Eye (tissue), 1 donor: Measurements from ENCODE around the gene REEP3.

Experiments used
- DNase-seq: peaks from one replicate; pipeline ENCODE4 v3.0.0-alpha.2; 2015

Gene REEP3

DNA sequence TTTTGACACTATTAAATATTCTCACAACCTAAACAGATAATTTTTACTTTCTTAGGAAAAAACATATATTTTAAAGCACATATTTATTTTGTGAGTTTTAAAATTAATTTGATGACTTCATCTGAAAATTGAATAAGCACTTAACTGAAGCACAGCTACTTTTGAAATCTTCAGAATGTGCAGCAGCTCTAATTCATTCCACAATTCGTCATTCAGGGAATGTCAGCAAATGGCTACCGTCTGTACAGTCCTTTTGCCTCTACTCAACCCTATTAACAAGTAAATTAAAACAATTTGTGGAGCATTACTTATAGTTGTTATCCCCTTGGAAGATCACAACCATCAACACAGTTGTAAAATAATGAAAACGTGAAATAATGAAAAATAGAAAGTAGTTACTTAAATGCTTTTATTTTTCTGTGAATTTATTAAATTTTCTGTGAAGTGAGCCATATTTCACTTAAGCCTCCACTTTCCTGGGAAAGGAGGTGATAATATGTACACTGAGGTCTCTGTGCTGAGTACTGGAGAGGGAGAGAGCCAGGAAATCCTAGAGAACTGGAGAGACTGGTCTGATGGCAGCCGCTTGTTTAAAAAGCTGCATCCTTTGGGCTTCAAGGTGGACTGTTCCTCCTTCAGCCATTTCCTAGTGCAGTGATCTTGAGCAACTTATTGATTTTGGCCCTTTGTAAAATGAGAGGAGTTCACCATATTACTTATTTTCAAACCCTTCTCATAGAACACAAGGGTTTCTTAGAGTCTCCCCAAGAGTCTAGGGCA is 70.6 kb downstream of the REEP3 start:
- DNase-seq: no peak

DNA sequence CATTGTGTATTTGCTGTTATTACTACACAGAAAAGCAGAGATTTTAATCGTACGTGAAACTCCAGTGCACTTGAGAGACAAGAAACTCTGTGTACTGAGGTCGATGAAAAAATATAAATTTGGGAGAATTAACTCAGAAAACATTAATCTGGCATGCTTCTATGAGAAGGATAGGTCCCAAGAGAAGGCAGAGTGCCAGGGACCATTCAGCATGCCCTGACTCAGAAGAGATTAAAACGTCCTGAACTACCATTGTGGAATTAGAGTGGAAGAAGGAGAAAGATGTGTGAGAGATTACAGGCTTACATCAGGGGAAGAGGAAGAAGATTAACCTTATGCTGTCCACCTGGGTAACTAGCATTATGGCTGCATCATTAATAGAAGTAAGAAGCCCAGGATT is 72.4 kb downstream of the REEP3 start:
- no peak for DNase-seq

DNA sequence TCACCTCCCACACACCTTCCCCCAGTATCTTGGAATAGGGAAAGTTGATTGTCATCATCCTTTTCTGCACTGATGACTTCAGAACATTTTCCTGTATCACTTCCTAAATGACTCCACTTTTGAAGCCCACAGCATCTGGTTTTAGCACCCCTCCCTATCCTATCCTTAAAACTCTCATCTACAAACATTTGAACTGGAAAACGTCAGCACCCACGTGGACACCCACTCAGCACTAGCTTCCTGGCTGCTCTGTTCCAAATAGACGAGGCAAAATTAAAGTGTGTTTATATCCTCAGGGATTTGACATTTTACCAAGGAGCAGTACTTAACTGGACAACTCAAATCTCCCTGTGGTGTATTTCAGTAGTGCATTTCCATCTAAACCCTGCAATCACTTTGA is 73.9 kb downstream of the REEP3 start:
- no peak for DNase-seq

DNA sequence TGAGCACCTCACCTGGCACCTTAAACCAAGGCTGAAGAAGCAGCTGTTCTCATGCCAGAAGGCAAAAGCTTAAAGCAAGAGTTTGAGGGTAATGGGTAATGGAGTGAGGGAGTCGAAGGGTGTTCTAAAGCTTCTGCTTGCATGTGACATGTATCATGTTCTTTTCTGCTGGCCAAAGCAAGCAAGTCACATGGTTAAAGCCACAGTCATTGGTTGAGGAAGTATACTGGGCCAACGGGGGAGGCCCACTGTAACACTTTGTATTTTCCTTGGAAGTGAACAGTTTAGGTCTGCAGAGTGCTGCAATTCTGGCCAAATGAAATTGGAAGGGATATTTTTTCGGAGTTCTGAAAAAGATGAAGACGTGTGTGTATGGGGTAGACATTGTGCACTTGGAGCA is 75.7 kb downstream of the REEP3 start:
- DNase-seq: no peak

DNA sequence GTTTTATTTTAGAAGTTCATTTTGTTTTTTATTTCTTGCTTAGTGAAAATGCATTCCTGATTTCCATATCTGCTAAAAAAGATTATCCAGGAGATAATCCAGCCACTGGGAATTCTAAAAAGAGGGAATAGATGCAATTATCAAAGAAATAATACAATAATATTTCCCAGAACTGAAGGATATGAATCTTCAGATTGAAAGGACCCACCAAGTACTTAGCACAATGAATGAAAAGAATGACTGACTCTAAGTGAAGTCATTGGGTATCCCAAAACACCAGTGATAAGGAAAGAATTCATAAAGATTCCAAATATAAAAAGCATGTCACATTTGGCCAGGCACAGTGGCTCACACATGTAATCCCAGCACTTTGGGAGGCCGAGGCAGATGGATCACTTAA is 79.3 kb downstream of the REEP3 start:
- DNase-seq: no peak

DNA sequence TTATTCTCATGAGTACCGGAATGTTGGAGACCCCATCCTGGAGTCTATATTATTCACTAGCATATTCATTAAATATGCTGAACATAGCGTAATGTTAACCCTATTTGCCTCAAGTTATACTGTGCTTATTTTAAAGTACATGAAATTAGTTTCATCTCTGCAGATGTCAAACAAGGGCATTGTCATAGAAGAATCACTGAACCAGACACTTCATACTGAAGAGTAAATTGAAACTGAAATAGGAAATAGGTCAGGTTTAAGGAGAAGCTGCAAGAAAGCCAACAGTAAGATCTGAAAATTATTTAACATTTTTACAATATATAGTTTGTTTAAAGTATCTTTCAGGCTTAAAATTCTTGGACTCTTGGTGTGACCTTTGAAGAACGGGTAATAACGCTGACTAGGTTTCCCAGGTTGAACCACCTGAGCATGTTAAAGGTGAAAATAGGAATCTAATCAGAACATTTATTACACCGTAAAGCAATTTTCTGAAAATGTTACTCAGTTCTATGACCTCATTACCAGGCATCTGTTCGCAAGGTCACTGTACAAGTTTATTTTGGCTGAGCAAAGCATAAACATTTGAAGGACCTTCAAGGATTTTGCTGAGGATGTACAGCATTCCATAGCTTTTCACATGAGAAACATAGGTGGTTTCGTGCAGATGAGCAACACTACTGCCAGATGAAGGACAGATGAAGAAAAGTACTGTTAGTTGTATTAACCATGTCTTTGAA is 82.7 kb downstream of the REEP3 start:
- no peak for DNase-seq

DNA sequence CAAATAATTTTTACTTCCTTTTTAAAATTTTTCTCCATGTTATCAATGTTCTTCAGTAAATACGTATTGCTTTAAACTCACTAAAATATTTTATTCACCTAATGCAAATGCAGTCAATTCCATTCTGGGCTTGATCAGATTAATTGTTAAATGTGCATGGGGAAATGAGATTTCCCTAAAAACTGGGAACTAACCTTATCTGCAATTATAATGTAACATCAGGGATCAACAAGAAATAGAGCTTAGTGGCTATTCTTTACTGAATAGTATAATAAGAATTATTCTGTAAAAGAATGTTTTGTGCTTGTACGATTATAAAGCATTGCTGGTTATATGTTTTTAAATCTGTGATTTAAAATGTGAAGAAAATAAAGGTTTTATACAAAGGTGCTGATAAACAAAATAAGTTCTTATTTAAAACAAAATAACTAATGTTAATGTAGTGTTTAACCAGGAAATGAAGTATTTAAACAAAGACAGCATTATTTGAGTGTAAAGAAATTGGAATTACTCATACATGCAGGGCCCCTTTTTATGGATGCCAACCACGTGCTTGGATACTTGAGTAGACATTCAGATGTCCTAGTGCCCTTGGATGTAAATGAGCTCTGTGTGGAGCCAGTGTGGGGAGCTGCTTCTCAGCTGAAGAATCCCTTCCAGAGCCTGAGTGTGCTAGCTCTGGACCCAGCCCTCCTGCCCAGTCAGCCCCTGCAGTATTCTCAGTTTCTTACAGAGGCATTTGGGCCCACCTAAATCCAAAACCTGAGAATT is 84.2 kb downstream of the REEP3 start:
- DNase-seq: no peak

DNA sequence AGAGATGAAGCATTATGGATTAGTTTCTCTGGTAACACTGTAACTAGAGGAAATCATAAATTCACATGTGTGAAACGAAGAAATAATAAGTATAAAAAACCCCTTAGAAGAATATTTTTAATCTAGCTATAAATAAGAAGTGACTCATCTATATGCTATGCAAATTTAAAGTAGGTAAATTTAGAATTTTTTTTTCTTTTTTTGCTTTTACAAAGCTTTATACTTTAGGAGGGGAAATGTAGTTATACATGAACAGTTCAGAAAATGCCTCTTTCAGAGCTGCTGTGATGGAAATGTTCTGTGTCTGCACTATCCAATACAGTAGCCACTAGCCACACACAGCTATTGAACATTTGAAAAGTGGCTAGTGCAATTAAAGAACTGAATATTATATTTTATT is 87.3 kb downstream of the REEP3 start:
- no peak for DNase-seq

DNA sequence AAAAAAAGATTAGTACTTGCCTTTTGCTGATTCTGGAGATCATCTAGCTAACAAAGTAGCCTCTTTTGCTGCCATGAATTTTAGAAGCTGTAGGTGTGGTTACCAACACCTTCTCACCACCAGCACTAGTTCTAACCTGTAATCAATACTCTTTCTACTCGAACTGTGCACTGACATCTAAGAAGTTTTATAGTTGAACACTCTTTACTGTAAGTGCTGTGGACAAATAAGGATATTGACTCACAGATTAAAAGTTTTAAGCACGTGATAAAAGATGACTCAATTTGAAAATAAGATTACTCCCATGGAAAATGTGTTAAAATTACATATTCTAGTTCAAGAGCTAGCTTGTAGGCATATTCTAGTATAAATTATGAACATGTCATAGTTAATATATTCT is 89.9 kb downstream of the REEP3 start:
- DNase-seq: no peak

DNA sequence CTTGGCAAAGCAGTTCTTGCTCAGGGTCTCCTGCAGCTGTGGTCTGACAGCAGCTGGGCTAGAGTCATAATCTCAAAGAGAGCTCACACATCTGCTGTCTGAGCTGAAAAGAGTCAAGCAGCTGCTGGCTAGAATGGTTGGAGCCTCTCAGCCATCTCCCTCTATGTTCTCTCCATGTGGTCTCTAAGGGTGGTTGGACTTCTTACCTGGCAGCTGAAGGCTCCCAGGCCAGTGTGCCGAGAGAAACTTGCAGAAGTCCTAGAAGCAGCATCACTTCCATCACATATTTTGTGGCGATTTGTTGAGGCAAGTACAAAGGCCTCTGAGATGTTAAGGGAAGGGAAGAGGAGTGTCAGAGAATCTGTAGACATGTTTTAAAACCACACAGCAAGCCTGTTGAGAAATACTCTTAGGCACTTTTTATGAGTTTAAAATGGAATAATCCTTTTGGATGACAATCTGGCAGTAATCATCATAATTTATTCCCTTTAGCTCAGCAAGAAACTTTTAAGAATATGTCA is 93.2 kb downstream of the REEP3 start:
- peak; percentile 48 for DNase-seq

DNA sequence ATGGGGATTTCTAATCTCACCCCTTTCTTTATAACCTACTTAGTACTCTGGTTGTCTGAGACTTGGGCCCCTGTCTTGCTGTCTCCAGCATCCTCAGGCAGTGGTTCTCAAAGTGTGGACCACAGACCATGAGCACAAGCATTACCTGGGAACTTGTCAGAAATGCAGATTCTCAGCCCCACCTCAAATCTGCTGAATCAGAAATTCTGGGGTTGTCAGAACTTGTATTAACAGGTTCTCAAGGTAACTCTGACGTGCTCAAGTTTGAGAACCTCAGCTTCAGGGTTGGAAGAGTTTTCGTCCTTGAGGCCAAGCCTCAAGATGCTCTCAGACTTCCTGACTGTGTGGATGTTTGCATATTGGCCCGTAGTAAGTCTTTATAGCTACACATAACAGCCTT is 97.4 kb downstream of the REEP3 start:
- DNase-seq: no peak

DNA sequence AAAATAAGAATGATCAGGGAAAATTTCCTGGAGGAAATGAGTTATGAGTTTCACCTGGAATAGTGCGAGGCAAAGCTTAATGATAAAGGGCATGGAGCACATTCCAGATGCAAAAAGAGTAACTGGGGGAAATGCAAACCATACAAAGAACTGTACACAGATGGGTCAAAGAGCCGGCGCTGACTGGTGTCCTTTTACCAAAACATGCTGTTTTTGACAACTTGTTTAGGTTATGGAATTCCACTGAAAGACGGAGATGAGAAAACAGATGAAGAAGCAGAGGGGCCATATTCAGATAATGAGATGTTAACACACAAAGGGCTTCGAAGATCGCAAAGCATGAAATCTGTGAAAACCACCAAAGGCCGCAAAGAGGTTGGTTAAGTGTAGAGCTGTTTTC is 98.2 kb downstream of the REEP3 start:
- no peak for DNase-seq

DNA sequence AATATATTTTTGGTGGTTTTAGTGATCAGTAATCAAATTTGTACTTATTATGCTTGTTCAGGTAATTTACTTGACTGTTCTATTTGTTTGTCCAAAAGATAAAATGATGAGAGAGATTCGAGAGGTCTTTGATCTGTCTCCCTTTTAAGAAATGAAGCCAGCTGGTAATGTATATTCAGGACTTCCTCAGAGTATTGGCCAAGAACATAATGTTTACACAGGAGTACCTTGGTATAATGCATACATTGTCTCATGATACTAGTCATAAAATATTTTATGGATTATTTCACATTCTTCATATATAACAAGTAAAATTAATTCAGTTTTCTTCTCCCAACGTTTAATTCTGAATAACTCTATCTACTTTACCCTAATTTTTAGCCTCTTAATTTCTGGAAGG is 100.9 kb downstream of the REEP3 start:
- DNase-seq: no peak

DNA sequence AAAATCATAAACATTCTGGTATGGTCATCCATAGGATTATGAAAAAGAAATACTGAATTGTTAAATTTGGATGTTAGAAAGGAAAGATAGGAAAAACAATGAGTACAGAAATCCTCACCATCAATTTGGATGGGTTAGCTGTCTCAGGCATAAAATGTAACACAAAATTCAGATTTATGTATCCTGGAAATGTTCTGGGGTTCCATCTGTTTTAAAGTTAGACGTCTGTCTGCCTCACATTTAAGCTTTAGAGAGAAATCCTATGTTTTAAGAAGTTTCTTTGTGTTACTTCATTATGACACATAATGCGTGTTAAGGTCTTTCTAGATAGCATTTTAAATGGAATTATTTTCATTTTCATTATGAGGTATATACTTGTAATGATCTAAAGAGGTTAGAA is 103.5 kb downstream of the REEP3 start:
- DNase-seq: no peak

DNA sequence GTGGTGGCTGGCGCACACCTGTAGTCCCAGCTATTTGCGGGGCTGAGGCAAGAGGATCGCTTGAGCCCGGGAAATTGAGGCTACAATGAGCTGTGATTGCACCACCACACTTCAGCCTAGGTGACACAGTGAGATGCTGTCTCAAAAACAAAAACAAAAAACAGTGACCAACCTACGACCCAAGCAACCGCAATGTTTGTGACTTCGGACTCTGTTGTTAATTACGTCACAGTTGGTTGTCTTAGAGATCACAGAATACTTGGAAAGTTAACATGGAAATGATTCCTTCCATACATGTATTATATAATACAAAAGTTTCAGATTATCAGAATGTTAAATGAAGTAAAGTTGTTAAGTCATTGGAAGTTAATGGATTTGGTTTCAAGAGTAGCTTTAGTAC is 106.2 kb downstream of the REEP3 start:
- DNase-seq: no peak

DNA sequence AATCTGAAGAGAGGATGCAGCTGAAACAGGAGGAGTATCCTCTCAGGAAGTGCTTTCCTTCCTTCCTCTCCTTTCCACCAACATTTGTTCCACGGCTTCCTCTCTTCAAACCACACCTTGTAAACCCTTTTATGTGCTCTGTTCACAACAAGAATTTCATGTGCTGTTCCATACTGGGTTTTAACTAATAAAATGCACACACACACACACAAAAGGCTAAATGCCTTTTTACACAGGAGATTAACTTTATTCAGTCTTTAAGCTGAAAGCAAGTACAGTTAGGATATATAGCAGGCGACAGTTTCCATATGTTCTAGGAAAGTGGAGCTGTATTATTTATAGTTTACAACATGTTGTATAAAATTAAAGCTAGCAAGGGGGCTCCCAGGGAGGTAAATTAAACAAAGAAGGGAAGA is 106.7 kb downstream of the REEP3 start:
- DNase-seq: peak; percentile 23

DNA sequence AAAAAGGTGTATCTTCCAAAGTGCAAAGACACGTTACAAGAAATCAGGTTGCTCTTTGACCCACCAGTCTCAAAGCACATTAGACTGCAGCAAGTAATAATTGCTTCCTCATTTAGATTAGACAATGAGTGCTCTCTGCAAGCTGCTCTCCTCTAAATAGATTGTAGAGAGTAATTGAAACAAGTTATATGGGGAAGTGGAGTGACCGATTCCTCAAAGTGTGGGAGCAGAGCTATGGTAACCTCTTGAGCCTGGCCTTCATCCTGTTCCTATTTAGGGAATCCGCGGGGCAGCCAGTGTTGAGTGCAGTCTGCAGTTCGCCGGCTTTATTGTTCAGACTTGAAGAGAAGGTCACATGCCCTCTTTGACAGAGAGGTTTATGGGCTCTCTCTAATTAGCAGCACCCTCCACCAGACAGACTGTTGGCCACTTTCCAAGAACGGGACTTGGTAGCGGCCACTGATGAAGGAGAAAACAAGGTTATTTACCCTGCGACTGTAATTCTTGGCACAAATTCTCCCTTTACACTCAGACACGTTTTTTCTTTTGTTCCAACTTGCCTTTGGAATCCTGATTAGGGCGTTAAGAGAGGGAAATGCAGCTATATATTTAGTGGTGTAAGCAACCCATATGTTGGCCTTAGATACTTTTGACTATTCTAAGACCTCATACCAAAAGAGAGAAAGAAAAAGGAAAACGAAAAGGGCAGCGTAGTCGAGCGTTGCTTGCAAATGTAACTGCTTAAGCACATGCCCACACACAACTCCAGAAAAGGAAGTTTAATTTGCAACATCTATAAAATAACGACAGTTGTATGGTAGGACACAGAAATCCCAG is 107.5 kb downstream of the REEP3 start:
- peak; percentile 90 for DNase-seq

DNA sequence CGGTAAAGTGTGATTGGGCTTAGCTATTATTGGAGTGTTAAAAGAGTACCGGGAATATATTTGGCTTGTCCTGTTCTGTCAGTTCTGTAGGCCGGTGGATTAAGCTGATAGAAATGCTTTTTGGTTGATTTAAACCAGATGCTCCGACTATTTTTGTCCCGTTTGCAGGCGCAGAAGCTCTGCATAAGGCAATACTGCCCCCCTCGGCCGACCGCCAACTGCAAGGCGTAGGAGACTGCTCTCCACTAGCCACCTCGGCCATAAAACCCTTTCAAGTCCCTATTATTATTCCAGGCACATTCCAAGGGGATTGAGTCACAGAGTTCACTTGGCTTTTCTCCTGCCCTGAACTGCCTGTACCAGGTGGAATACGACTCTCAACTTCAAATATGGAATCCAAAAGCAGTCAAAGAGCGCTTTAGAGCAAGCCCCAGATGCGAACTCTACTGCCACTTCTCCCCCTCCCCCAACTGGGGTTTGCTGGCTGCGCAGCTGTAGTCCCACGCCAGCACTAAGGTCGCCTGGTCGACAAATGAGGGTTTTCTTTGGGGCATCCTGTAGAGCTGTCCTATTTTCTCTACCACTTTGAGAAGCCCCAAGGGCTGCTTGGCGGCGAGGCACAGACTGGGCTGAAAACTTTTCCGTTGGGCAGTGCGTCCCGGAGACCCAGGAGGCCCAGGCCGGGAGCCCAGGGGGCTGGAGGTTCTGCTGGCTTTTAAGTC is 108.3 kb downstream of the REEP3 start:
- peak; percentile 98 for DNase-seq

DNA sequence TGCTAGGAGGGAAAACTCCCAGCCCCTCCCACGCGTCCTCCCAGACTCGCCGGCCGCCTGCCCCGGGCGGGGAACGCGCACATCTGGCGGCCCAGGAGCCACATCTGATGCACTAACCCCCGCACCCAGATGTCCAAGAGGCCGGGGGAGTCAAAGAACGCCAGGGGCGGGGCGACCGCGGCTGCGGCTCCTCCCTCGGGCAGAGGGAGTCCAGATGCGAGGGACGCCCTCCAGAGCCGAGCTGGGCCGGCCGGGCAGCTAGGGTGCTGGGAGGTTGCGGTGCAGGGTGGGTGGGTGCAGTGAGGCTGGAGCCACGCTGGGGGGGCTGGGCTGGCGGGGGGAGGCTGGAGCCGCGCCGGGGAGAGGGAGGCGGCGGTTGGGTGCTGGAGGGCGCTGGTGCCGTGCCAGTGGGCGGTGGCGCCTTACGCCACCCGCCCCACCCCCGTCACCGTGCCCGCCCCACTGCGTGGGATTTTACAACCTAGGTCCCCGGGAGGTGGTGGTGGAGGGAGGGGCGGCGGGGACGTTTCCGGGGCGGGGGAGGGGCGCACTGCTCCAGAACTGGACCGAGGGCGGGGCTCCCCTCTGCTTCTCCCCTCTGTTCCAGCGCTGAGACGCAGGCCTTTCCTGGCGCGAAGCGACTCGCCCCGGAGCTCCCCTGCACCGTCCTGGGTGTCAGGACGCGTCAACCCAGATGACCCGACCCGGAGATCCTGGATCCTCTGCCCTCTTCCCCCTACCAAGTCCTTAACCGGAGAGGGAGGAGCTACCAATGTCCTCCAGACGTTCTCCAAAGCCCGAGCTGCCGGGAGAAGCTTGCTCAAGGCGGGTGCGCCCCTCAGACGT is 109.1 kb downstream of the REEP3 start:
- peak; percentile 93 for DNase-seq

DNA sequence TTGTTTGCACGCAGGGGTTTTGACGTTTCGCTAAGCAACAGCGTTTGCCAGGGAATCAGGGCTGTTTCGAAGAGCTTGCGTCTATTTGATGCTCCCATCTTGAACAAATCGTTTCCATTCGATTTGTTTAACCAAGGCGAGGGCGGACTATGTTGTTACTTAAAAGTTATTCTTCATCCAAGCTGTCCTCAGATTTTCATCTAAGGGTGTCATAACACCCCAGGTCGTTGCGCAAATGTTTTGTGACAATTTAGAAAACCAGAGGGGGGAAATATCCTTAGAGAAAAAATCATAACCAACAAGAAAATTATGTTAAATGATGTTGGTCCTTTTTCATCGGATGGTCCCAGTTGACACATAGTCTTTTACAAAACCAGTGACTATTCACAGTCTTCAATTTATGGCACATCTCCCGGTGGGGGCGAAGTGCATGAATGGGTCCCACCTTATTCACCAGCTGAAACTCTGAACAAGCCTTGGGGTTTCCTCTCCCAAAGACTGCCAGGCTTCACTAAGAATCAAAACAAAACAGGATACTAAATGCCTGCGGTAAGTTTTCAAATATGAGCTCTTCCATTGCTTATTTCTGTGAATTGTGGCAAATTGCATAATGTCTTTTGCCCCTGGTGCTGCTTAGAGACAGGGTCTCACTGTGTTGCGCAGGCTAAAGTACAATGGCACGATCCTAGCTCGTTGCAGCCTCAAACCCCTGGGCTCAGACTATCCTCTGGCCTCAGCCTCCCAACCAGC is 109.9 kb downstream of the REEP3 start:
- DNase-seq: no peak
